Vagina (tissue), 2 donors: ENCODE measurements around the gene OR2M4. TPM values are rescaled to one million over a fixed set of nuclear protein-coding genes. Genes with fewer than 3 reads are reported as not detected.
"Not testable (repeated sequence)": the region's sequence is repeated elsewhere in the genome, so short reads cannot be mapped to it uniquely, and the experiment has no call there.

ENCODE experiments used
- DNase-seq, 2 donors: peaks; one replicate each; pipeline ENCODE4 v3.0.0-alpha.2; 2017; ENCODE audit errors: extremely low spot score in 2 of 2
- H3K27ac ChIP-seq: fragments of 200-600 bp; sonication (generic); one replicate; pipeline ENCODE4 v1.5.1; 2019
- H3K27me3 ChIP-seq: fragments of 200-600 bp; sonication (generic); one replicate; pipeline ENCODE4 v1.5.1; 2019
- H3K36me3 ChIP-seq, 2 donors: fragments of 200-600 bp; sonication (generic); one replicate each; pipeline ENCODE4 v1.5.1; 2017 to 2019
- H3K4me1 ChIP-seq: fragments of 200-600 bp; sonication (generic); one replicate; pipeline ENCODE4 v1.5.1; 2019
- H3K4me3 ChIP-seq, 2 donors: fragments of 200-600 bp; sonication (generic); 1 replicate in 1 of 2; 2 replicates in 1 of 2; pipeline ENCODE4 v1.5.1; 2016 to 2019
- H3K9me3 ChIP-seq: fragments of 200-600 bp; sonication (generic); one replicate; pipeline ENCODE4 v1.5.1; 2019
- CTCF ChIP-seq, 3 experiments: fragments of 450-650 bp in 2 of 3; fragments of 200-600 bp in 1 of 3; sonication (generic) in 1 of 3; IDR thresholded peaks; one replicate each; pipeline ENCODE4 v1.5.1; 2017 to 2019; ENCODE audit warnings: antibody characterized with exemption in 3 of 3, mild to moderate bottlenecking in 2 of 3, moderate library complexity in 2 of 3
- POLR2A ChIP-seq, 2 donors: fragments of 450-650 bp; IDR thresholded peaks; one replicate each; pipeline ENCODE4 v1.6.1; 2017; ENCODE audit warnings: antibody characterized with exemption in 2 of 2, mild to moderate bottlenecking in 2 of 2, moderate library complexity in 2 of 2
- POLR2AphosphoS5 ChIP-seq, 2 donors: sonication (generic); formaldehyde crosslinking; IDR thresholded peaks; one replicate each; pipeline ENCODE4 v1.9.0; 2017; ENCODE audit warnings: antibody characterized with exemption in 2 of 2, mild to moderate bottlenecking in 2 of 2, low read depth in 1 of 2; ENCODE audit not compliant: insufficient read depth in 1 of 2
- intact Hi-C: fragments of 100-400 bp; cut with DNase I; formaldehyde crosslinking; loops from one replicate; pipeline ENCODE4 v1.15.1; 2023
- total RNA-seq: library from RNA; depleted of rRNA; stranded (reverse); fragments of >200 nt; gene quantifications from one replicate; pipeline ENCODE4 v1.2.3, GENCODE V29; 2016

The OR2M4 gene
- total RNA-seq, 1 donor from 2014 or later = not detected

DNA sequence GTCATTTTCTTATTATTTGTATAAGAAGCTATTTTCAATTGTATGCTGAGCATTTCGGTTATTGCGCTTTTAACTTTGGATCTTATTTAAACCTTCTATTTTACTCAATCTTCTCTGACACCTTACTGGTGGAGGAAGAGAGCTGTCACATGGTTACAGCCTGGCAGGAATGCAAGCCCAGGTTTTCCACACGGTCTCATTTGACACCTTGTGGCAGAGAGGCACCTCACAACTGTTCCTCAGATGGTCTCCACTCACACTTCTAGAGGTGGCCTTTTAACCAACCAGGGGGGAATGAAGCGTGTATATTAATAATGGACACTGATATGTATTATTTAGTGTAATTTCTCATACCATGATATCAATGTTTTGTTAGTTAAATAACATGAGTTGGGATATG lies 37.0 kb downstream of the OR2M4 start:
- intact Hi-C loops = no loop called here
- TF ChIP-seq POLR2AphosphoS5 (IDR thresholded peaks at IDR 0.05; ENCODE audit: insufficient read depth in 1 of 2, low read depth in 1 of 2) = no peak
- TF ChIP-seq CTCF (IDR thresholded peaks at IDR 0.05) = no peak
- no peak for TF ChIP-seq POLR2A (IDR thresholded peaks at IDR 0.05)
- no peaks in the 10 kb centered on the region for H3K4me1 ChIP-seq
- no peaks in the 10 kb centered on the region for H3K27me3 ChIP-seq
- no peaks in the 10 kb centered on the region for H3K9me3 ChIP-seq
- H3K4me3 ChIP-seq = no peak overlapping the region
- no peak overlapping the region for H3K27ac ChIP-seq
- no peak for DNase-seq
- no peaks in the 10 kb centered on the region for H3K36me3 ChIP-seq

GRCh38 chr1:248273225-248273624 lies 42.0 kb downstream of the OR2M4 start:
- DNase-seq, H3K4me1 ChIP-seq, H3K9me3 ChIP-seq, H3K27ac ChIP-seq, H3K36me3 ChIP-seq, intact Hi-C loops, H3K27me3 ChIP-seq, H3K4me3 ChIP-seq: not testable (repeated sequence)

DNA sequence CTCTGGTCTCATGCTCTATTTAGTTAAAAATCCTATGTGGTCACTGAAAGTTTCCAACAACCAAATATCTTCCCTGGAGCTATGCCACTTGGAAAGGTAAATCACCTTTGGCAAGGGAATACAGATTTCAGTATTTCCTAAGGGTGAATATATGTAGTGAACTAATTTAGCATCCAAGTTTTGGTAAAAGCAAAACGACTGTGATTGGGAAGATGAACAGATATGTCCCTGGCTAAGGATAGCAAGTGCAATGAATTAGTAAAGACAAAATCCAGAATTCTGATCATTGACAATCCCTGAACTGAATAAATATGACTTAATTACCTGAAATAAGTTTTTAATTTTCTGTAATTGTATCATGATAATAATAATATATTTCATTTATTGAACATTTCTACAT lies 46.7 kb downstream of the OR2M4 start, which contains the start of gene OR2T33:
Gene OR2T33 (minus strand): TSS at position 101 of the 400 bp plus-strand sequence. CDS start 4,162 bp downstream, outside the sequence.
- Histone ChIP-seq H3K4me3 (no peak within 1 kb of the TSS), H3K27me3 (no peaks in the 10 kb centered on the region), H3K4me1 (no peaks in the 10 kb centered on the region), H3K9me3 (no peaks in the 10 kb centered on the region), H3K36me3 (no peaks in the 10 kb centered on the region), H3K27ac (no peak within 1 kb of the TSS)
- intact Hi-C loops = no loop called here
- DNase-seq = no peak
- no peak for TF ChIP-seq POLR2A (IDR thresholded peaks at IDR 0.05)
- TF ChIP-seq CTCF (IDR thresholded peaks at IDR 0.05) = no peak
- TF ChIP-seq POLR2AphosphoS5 (IDR thresholded peaks at IDR 0.05; ENCODE audit: insufficient read depth in 1 of 2, low read depth in 1 of 2) = no peak

GRCh38 chr1:248288391-248288790 lies 57.2 kb downstream of the OR2M4 start:
- DNase-seq = no peak
- no peak for TF ChIP-seq POLR2A (IDR thresholded peaks at IDR 0.05)
- TF ChIP-seq POLR2AphosphoS5 (IDR thresholded peaks at IDR 0.05; ENCODE audit: insufficient read depth in 1 of 2, low read depth in 1 of 2) = no peak
- no peak for TF ChIP-seq CTCF (IDR thresholded peaks at IDR 0.05)
- Histone ChIP-seq H3K4me3 (no peak overlapping the region), H3K27me3 (no peaks in the 10 kb centered on the region), H3K36me3 (no peaks in the 10 kb centered on the region), H3K9me3 (no peaks in the 10 kb centered on the region), H3K27ac (no peak overlapping the region), H3K4me1 (no peaks in the 10 kb centered on the region)
- intact Hi-C loops = no loop called here

Other genes starting within 250 kb of the OR2M4 start
- gene OR2L5, start 217.8 kb upstream of the OR2M4 start, total RNA-seq = not detected
- gene OR2L2, start 201.3 kb upstream of the OR2M4 start, total RNA-seq = 0.25 TPM
- gene OR2L3, start 184.6 kb upstream of the OR2M4 start, total RNA-seq = not detected
- not detected for gene OR2L13, start 136.2 kb upstream of the OR2M4 start, total RNA-seq
- gene OR2M5, start 86.3 kb upstream of the OR2M4 start, total RNA-seq = not detected
- not detected for gene OR2M2, start 56.6 kb upstream of the OR2M4 start, total RNA-seq
- not detected for gene OR2M3, start 34.2 kb upstream of the OR2M4 start, total RNA-seq
- gene OR2T33, start 46.6 kb downstream of the OR2M4 start, total RNA-seq = not detected
- not detected for gene OR2T12, start 72.0 kb downstream of the OR2M4 start, total RNA-seq
- not detected for gene OR2M7, start 93.2 kb downstream of the OR2M4 start, total RNA-seq
- not detected for gene OR14C36, start 117.4 kb downstream of the OR2M4 start, total RNA-seq
- not detected for gene OR2T4, start 130.2 kb downstream of the OR2M4 start, total RNA-seq
- gene OR2T6, start 144.3 kb downstream of the OR2M4 start, total RNA-seq = not detected
- not detected for gene OR2T1, start 171.6 kb downstream of the OR2M4 start, total RNA-seq
- not detected for gene OR2T2, start 214.2 kb downstream of the OR2M4 start, total RNA-seq
- not detected for gene OR2T3, start 241.9 kb downstream of the OR2M4 start, total RNA-seq